ENCODE data around the gene CACNA1D.

DNA sequence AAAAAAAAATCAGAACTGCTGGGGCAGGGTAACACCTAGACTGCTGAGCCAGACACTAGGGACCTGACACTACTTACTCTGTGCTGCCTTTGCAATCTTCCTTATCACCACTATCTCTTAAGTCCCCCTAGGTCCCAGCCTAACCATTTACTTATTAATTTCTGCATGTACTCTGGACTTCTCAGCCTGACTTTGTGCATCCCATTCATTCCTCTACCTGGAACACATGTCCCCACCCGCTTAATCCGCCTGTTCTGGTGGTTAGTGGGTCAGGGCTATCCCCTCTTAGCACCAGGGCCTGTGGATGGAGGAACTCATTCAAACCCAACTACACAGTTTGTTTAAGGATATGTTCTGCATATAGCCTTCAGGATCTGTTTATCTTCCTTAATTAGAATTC, 5.0 kb upstream of the CACNA1D start:
- no peak for TF ChIP-seq POLR2A (IDR thresholded peaks at IDR 0.05; ENCODE audit: low read depth, low read length)
- no peak for TF ChIP-seq POLR2AphosphoS5 (IDR thresholded peaks at IDR 0.05; ENCODE audit: low read depth, low read length)
- TF ChIP-seq TAF1 (IDR thresholded peaks at IDR 0.05; ENCODE audit: borderline replicate concordance, low read depth, low read length) = no peak

All from GM12892 (cell line).